ENCODE data around the gene MAP4K2.

GRCh38 chr11:64843686-64844329, 40.8 kb upstream of the MAP4K2 start:
- no peak for TF ChIP-seq POLR2A (IDR thresholded peaks at IDR 0.05)
- TF ChIP-seq, protein P1, sequence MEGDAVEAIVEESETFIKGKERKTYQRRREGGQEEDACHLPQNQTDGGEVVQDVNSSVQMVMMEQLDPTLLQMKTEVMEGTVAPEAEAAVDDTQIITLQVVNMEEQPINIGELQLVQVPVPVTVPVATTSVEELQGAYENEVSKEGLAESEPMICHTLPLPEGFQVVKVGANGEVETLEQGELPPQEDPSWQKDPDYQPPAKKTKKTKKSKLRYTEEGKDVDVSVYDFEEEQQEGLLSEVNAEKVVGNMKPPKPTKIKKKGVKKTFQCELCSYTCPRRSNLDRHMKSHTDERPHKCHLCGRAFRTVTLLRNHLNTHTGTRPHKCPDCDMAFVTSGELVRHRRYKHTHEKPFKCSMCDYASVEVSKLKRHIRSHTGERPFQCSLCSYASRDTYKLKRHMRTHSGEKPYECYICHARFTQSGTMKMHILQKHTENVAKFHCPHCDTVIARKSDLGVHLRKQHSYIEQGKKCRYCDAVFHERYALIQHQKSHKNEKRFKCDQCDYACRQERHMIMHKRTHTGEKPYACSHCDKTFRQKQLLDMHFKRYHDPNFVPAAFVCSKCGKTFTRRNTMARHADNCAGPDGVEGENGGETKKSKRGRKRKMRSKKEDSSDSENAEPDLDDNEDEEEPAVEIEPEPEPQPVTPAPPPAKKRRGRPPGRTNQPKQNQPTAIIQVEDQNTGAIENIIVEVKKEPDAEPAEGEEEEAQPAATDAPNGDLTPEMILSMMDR (IDR thresholded peaks at IDR 0.05), result no peak
